Measurements from ENCODE around the gene MAP3K1.
"Not testable (repeated sequence)": the region's sequence is repeated elsewhere in the genome, so short reads cannot be mapped to it uniquely, and the experiment has no call there.

Gene MAP3K1

DNA sequence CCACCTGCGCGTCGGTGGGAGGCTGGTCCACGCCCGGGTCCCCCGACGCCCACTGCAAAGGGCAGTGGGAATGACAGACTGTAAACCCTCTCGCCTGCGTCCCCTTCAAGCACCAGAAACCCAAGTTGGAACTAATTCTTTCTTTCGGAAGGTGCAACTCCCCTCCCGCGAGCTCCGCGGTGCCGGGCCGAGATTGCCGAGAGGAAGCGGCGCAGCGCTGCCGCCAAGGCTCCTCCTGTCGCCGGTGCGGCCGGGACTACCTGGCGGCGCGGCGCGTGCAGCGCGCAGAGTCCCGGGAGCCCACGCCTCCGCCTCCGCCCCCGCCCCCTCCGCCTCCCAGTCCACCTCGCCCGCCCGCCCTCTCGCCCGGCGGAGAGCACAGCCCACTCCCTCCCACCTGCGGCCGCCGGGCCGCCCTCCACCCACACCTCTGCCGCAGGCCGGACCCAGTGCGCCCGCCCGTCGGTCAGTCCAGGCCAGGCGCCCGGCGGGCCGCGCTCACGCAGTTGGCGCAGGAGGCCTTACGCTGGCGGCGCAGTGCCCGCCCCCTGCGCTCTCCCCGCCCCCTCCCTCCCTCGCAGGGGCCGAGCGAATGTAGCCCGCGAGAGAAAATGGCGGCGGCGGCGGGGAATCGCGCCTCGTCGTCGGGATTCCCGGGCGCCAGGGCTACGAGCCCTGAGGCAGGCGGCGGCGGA is at the start of gene MAP3K1:
MAP3K1 (plus strand) TSS at position 587 of the 695 bp plus-strand sequence; CDS start at position 612, 25 bp downstream.
- H3K4me3 ChIP-seq (ENCODE audit: low read depth, low read length) = peak within 1 kb of the TSS; percentile 83
- TF ChIP-seq, protein P1, sequence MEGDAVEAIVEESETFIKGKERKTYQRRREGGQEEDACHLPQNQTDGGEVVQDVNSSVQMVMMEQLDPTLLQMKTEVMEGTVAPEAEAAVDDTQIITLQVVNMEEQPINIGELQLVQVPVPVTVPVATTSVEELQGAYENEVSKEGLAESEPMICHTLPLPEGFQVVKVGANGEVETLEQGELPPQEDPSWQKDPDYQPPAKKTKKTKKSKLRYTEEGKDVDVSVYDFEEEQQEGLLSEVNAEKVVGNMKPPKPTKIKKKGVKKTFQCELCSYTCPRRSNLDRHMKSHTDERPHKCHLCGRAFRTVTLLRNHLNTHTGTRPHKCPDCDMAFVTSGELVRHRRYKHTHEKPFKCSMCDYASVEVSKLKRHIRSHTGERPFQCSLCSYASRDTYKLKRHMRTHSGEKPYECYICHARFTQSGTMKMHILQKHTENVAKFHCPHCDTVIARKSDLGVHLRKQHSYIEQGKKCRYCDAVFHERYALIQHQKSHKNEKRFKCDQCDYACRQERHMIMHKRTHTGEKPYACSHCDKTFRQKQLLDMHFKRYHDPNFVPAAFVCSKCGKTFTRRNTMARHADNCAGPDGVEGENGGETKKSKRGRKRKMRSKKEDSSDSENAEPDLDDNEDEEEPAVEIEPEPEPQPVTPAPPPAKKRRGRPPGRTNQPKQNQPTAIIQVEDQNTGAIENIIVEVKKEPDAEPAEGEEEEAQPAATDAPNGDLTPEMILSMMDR (IDR thresholded peaks at IDR 0.05; ENCODE audit: borderline replicate concordance, insufficient read depth, low read depth, low read length) = no peak

DNA sequence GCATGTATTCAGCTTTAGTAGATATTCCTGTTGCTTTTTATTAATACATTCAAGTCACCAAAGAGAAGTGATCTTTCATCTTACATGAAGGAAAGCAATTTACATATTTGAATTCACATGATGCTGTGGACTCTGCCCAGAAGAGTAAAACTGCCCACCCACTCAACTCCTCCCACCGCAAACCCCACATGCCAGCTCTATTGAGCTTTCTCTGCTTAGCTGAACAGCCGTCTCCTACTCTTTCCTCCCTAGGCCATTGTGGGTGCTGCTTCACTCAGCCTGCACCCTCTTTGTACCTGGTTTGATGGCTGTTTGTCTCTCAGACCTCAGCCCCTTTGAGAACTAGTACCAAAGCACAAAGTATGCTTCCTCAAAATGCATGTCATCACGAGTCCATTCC is 48.4 kb upstream of the MAP3K1 start:
- H3K4me3 ChIP-seq (ENCODE audit: low read depth, low read length) = no peak overlapping the region

DNA sequence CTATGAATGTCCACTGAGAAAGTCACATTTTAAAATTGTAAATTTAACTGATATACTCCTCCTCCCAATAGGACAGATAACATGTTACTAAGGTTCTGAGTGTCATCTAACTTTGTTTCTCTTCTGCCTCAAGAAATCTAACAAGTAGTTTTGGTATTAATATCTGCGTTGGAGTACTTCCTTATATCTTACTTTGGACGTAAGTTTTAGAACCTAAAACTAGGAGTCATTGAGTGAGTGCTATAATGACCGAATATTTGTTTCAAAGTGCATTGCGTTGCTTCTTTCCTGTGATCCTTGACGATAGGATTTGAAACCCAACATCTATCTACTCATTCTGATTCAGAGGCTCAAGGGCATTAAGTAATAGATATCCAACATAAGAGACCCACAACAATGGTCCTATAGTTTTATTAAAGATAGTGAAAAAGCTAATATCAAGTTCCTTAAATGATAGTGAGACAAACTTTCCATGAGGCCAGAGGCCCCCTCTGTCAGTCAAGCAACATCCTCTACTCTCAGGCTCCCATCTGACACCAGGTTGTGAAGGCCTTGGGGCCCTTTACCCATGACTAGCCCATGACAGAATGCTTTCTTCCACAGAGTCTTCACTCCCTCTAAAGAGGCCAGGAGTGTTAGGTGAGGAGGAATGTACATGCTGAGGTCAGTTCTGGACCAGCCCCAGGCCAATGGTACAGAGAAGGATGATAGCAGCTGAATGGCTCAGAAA is 45.3 kb upstream of the MAP3K1 start:
- TF ChIP-seq, protein P1 (IDR thresholded peaks at IDR 0.05; ENCODE audit: borderline replicate concordance, insufficient read depth, low read depth, low read length) = no peak

More for the DNA sequence above, 48.4 kb upstream of the MAP3K1 start:
- TF ChIP-seq, protein P1 (IDR thresholded peaks at IDR 0.05; ENCODE audit: borderline replicate concordance, insufficient read depth, low read depth, low read length) = no peak

DNA sequence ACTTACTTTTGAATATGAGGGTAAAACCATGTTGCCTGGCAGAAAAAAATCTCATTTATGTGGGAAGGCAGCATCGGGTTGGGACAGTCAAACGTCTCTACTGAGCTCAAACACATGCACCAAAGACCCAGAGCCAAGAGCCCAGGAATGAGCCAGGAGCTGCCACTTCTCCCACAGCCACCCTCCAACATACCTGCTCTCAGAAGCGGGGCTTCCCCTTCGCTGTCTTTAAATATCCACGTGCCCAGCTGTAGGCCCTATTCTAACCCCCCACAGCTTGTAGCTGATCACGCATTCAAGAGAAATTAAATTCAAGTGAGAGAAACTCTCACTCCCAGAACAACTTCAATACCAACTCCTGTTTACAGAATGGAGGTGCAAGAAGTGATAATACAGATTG is 42.6 kb upstream of the MAP3K1 start:
- no peak overlapping the region for H3K4me3 ChIP-seq (ENCODE audit: low read depth, low read length)
- TF ChIP-seq, protein P1 (IDR thresholded peaks at IDR 0.05; ENCODE audit: borderline replicate concordance, insufficient read depth, low read depth, low read length) = no peak

More for the DNA sequence above, 45.3 kb upstream of the MAP3K1 start:
- no peak overlapping the region for H3K4me3 ChIP-seq (ENCODE audit: low read depth, low read length)

DNA sequence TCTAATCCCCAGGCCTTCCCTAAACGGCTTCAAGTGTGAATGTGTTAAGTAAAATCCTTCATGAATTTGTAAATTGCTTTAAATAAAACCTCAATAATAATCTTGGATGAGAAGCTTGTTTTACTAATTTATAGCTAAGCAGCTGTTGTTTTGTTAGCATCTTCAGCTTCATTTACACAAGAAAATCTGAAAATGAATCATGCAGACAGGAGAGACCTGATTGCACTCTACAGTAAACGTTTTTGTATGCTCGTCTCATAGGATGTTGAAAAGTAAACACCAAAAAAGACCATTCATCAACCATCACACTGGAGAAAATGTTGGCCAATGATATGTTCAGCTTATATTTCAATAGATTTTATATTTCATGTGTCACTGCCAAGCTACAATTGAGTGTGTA is 40.4 kb upstream of the MAP3K1 start:
- no peak overlapping the region for H3K4me3 ChIP-seq (ENCODE audit: low read depth, low read length)
- TF ChIP-seq, protein P1 (IDR thresholded peaks at IDR 0.05; ENCODE audit: borderline replicate concordance, insufficient read depth, low read depth, low read length) = no peak

DNA sequence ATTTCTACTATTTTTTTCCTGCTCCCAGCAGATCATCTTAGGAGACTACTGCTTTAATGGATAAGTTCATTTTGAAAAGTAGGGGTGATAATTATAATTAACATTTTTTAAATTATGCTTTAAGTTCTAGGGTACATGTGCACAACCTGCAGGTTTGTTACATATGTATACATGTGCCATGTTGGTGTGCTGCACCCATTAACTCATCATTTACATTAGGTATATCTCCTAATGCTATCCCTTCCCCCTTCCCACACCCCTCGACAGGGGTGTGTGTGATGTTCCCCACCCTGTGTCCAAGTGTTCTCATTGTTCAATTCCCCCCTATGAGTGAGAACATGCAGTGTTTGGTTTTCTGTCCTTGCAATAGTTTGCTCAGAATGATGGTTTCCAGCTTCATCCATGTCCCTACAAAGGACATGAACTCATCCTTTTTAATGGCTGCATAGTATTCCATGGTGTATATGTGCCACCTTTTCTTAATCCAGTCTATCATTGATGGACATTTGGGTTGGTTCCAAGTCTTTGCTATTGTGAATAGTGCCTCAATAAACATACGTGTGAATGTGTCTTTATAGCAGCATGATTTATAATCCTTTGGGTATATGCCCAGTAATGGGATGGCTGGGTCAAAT is 39.0 kb upstream of the MAP3K1 start:
- H3K4me3 ChIP-seq (ENCODE audit: low read depth, low read length) = not testable (repeated sequence)

DNA sequence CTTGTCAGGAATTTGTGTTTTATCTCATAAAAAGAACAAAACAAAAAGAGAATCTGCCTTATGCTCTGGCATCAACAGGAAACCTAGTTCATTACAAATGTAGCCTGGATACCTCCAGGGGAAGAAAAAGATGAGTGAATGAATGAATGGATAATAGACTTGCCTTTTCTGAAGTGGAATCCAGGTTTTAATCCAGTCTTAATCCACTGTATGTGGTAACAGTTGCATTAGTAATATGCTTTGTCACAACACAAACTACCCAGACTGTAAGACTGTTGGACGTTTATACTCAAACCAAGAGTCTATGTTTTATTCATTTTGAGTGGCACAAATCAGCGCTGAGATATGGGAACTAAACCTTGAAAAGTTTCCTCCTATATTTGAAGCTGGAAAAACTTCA is 32.1 kb upstream of the MAP3K1 start:
- no peak overlapping the region for H3K4me3 ChIP-seq (ENCODE audit: low read depth, low read length)
- TF ChIP-seq, protein P1 (IDR thresholded peaks at IDR 0.05; ENCODE audit: borderline replicate concordance, insufficient read depth, low read depth, low read length) = no peak

Data from GM12875 (cell line).